Panc1 (cell line): ENCODE measurements around the gene PTRH2.

ENCODE experiments used
- POLR2AphosphoS5 ChIP-seq: IDR thresholded peaks from 2 replicates; pipeline ENCODE4 v1.6.1; 2012; ENCODE audit warnings: mild to moderate bottlenecking, low read depth, low read length, moderate library complexity
- SIN3A ChIP-seq: IDR thresholded peaks from 2 replicates; pipeline ENCODE4 v1.6.1; 2012; ENCODE audit warnings: low read depth, mild to moderate bottlenecking, low read length, moderate library complexity, borderline replicate concordance; ENCODE audit not compliant: insufficient read depth
- TCF7L2 ChIP-seq: IDR thresholded peaks from 2 replicates; pipeline ENCODE4 v1.6.1; 2011; ENCODE audit warnings: mild to moderate bottlenecking, low read depth, low read length, inconsistent platforms
- TF ChIP-seq, protein P1 (sequence below): fragments of 450-650 bp; IDR thresholded peaks from 2 replicates; pipeline ENCODE4 v1.5.1; 2017; ENCODE audit warnings: mild to moderate bottlenecking

GRCh38 chr17:59650642-59651041 is 56.6 kb downstream of the PTRH2 start:
- TF ChIP-seq, protein P1, sequence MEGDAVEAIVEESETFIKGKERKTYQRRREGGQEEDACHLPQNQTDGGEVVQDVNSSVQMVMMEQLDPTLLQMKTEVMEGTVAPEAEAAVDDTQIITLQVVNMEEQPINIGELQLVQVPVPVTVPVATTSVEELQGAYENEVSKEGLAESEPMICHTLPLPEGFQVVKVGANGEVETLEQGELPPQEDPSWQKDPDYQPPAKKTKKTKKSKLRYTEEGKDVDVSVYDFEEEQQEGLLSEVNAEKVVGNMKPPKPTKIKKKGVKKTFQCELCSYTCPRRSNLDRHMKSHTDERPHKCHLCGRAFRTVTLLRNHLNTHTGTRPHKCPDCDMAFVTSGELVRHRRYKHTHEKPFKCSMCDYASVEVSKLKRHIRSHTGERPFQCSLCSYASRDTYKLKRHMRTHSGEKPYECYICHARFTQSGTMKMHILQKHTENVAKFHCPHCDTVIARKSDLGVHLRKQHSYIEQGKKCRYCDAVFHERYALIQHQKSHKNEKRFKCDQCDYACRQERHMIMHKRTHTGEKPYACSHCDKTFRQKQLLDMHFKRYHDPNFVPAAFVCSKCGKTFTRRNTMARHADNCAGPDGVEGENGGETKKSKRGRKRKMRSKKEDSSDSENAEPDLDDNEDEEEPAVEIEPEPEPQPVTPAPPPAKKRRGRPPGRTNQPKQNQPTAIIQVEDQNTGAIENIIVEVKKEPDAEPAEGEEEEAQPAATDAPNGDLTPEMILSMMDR: no peak
- no peak for TF ChIP-seq TCF7L2
- no peak for TF ChIP-seq POLR2AphosphoS5
- no peak for TF ChIP-seq SIN3A
